Right lung (tissue), 5 donors: ENCODE measurements around the gene BMP7. TPM values are rescaled to one million over a fixed set of nuclear protein-coding genes. Genes with fewer than 3 reads are reported as not detected.

Experiments used
- DNase-seq, 2 donors: peaks; one replicate each; pipeline ENCODE4 v3.0.0-alpha.2; 2013
- polyA plus RNA-seq, 5 donors: library from polyadenylated mRNA; unstranded; fragments of 120-200 nt; gene quantifications; one replicate each; pipeline versions ENCODE4 v1.2.1 to v1.2.3, GENCODE V29; 2013; ENCODE audit warnings: inconsistent platforms in 1 of 5, low replicate concordance in 1 of 5; ENCODE audit not compliant: insufficient read length in 5 of 5, insufficient read depth in 1 of 5

The BMP7 gene
- polyA plus RNA-seq, 5 donors = 11.1 to 18.9 (median 17.2) TPM

GRCh38 chr20:57213924-57214323 lies 52.5 kb downstream of the BMP7 start:
- no peak for DNase-seq

DNA sequence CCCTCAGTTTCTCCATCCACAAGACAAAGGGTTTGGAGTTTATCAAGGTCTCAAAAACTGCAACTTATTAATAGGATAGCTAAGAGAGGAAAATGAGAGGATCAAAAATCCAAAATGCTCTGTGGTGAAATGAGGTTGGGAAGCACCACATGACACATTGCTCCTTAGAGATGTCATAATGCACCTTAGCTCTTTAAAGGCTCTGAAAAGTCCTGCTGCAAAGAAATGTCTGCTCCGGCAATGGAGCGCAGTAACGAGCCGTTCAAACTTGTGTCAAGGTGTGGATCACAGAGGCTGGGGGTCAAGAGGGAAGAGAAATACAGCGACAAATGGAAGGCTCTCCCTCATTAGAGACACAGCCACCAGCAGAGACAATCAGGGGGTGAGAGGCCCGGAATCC lies 53.1 kb downstream of the BMP7 start:
- no peak for DNase-seq

- DNase-seq = peak in 1 of 2 donors; percentile 19
These were observed 53.7 kb downstream of the BMP7 start for GRCh38 chr20:57212534-57213276.

DNA sequence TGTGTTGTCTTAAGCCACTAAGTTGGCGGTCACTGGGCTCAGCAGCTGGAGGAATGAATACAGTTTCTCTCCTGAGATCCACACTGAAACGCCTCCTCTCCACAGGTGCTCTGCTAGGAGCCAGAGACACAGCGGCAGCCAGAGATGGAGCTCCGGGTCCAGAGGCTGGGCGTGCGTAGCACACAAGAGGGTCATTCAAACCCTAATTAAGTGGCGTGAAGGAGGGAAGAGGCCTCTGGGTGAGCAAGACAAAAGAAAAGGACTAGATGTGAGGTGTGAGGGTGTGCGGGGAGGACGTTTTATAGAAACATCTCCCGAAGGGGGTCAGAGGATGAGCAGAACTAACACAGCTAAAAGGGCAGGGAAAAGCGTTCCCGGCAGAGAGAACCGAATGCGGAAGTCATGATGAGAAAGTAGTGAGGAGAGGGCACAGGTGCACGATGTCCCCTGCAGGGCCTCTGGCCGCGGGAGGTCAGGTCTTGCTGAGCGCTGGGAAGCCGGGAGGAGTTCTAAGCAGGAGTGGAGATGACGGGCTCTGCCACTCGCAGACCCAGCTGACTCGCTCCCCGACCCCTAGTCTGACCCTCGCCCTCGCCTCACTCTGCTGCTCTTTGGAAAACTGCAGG lies 54.4 kb downstream of the BMP7 start:
- no peak for DNase-seq

- DNase-seq = no peak
These were observed 55.0 kb downstream of the BMP7 start for GRCh38 chr20:57211406-57211805.

DNA sequence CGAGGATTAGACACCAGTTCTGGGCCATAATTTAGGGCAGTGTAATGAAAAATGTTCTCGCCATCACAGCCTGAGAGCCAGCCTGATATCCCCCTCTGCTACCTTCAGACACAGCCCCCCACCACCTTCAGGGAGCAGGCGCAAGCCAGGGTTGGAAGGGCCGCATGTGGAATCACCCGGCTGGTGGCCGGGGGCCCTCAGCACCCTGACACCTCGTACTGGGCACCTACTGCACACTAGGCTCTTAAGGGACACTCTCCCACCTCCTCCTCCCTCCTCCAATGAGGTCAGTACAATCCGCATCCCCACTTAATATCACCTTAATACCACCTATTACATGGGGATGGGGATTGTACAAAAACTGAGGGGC lies 55.5 kb downstream of the BMP7 start:
- no peak for DNase-seq

DNA sequence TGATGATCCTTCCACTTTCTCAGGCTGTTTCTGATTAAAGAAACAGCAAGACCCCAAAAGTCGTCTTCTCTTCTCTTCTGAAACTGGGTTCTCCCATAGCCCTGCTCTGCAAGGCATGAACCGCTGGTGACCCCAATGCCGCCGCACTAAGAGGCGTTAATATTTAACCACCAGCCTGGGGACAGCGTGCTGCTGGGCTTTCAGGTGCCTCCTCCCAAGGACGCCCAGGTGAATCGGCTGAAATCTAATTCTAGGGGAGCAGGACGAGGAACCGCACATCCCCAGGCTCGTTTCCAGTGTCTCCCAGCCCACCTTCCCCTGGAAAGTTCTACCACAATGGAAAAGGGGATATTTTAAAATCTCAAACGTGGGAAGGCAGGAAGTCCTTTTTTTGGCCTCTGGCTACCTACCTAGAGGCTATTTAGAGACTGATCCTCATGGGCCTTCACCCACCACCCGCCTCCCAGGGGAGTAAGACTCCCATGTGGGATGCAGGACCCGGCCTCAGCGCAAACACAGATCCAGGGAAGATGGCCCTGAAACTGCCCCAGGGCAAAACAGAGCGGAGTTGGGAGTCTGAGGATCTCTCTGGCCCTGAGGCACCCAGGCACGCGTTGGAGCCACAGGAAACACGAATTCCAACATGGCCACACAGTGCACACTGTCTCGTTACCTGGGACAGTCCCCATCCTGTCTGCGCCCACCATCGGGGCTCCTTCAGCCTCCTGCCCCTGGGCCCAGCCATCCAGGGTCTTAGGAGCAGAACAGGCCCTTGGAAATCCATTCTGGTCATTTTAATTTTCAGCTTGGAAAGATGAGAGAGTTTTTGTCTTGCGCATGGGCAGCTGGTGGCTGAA lies 56.2 kb downstream of the BMP7 start:
- DNase-seq = peak; percentile 15 to 32

DNA sequence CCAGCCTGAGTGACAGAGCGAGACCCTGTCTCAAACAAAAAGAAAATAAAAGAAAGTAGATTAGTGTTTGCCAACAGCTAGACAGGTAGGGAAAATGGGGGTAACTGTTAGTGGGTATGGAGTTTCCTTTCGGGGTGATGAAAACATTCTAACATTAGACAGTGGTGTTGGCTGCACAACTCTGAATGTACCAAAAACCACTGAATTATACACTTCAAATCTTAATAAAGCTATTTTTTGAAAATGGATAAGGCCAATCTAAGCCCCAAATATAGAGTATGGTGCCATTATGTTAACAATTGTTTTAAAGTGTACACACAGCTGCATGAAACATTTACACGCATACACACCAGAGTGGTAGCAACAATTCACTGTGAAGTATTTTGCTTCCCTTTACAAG lies 57.0 kb downstream of the BMP7 start:
- no peak for DNase-seq

GRCh38 chr20:57208198-57208597 lies 58.2 kb downstream of the BMP7 start:
- no peak for DNase-seq

DNA sequence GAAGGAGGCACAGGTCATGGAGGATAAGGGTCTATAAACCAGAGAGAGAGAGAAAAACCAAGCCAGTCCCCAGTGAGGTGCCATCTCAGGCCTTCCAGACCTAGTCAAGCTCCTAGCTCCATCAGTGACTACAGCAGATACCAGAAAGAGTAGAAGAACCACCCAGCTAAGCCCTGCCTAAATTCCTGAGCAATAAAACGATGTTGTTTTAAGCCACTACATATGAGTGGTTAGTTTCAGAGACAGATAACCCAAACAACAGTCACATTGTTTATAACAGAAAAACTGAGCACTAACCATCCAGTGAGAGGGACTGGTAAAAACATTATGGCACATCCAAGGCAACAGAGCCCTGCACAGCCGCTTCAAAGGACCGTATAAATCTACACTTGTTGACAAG lies 59.2 kb downstream of the BMP7 start:
- no peak for DNase-seq

DNA sequence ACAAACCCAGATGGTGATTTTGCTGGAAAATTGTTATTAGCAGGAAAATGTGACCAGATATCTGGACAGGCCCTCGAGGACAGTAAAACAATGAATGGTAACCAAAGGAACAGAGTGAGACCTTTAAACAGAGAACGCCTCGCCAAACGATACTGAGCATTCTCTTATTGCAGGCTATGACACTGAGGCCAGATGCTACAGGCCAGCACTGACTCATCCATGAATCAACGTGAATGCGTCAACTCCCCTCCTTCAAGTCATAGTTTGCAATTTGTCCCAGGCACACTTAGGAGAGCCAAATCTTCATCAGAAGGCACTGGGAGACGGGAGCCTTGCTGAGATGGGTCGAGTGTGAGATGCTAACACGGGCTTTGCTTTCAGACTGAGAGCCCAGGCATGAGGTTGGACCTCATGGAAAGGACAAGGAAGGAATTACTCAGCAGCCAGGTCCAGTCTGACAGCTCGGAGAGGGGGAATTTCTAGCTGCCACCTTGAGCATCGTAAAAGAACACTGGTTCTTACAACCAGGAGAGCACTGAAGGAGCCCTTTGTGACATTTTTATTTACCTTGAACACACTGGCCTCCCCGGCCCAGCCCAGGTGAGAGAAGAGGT lies 60.7 kb downstream of the BMP7 start:
- no peak for DNase-seq

DNA sequence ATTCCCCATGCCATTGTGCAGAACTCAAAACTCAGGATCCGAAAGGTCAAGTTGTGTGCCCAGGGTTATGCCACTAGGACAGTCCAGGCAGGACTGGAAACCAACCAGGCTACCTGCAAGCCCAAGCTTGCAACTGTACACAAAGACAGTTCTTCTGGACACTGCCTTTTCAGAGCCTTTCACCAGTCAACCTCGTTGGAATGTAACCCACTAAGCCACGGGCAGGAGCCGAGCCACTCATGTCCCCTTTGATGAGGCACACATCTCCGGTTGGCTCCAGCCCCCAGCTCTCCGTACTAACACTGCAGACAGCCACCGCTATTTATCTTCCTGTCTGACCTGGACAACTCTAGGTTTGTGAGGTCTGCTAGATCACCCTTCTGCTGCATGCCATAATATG lies 62.5 kb downstream of the BMP7 start:
- no peak for DNase-seq

GRCh38 chr20:57203204-57203603 lies 63.2 kb downstream of the BMP7 start:
- DNase-seq = no peak

DNA sequence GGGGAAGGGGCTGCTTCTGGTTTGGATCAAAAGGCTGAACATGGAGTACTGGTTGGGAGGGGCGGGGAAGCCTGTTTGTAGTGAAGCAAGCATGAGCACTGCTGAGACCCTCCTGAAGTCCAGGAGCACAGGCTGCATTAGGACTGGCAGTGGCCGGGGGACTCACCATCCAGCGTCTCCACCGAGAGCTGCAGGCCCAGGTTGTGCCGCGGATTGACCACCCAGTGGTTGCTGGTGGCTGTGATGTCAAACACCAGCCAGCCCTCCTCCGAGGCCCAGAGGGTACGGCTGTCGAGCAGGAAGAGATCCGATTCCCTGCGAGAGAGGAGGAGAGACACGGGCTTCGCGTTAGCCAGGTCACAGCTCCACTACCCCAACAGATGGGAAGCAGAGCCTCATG lies 64.1 kb downstream of the BMP7 start:
- DNase-seq = no peak

DNA sequence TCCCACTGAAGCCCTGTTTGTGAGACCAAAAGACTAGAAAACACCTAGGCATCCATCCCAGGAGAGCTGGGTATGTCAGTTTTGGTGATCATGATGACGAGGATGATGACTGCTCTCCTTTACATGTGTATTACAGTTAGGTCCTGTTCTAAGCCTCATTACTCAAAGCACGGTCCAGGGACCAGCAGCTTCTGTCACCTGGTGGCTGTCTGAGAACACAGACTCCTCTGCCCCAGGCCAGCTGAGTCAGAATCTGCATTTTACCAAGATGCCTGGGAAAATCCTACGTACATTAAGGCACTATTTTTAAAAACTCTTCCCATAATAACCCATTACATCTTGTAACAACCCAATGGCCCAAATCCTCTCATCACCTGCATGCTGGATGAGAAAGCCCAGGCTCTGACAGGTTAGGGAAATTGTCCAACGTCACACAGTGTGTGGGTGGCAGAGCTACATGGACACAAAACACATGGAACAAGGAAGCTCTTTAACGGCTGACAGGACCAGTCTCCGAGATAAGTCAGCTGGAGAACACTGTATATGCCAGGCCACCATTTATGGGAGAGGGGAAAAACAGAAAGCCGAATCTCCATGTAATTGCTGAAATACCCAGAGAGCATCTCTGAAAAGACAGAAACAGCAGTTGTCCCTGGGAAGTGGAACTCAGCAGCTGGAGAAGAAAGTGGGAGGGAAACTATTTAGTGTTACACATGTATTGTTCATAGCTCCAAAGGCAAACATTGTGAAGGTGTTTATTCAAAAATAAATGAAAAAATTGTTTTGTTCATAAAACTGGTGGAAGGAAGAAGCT lies 65.4 kb downstream of the BMP7 start:
- no peak for DNase-seq

- no peak for DNase-seq
These were observed 66.6 kb downstream of the BMP7 start for GRCh38 chr20:57199656-57200405.

DNA sequence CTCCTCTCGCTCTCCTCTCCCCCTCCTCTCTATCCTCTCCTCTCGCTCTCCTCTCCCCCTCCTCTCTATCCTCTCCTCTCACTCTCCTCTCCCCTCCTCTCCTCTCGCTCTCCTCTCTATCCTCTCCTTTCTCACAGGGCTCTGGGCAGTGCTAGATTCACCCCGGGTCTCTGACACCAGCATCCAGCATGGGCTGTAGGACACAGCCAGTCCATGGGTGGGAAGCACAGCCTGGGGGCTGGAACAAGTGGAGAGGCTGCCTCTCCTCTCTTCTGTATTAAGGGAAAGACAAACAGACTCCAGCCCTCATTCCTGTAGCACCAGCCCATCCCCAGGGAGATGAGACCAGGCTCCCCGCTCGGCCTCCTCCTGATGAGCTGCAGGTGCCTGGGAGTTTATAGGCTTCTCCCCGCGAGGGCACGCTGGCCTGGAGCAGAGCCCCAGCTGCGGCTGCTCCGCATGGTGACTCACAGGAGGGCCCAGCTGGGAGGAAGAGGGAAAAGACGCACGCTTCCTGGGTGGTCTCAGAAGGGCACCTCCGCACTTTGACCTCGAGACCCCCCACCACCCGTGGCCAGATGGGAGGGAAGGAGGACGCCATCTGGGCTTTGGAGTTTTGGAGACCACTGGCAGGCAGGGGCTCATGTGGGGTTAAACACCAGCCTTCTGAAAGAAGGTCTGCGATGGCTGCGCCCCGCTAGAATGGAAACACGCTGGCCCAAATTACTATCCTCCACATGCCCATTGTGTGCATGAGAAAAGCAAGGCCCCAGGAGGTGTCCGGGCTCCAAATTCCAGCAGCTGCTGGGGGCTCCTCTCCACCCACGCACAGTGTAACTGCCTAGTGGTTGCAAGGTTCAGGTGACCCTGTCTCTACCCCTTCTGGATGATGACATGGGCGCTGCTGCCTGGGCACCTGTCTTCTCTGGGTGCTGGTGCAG lies 68.0 kb downstream of the BMP7 start:
- no peak for DNase-seq

- no peak for DNase-seq
These were observed 68.9 kb downstream of the BMP7 start for GRCh38 chr20:57197352-57198131.
